GM12878 (cell line): ENCODE measurements around the gene SPARC.
"Not testable (repeated sequence)": the region's sequence is repeated elsewhere in the genome, so short reads cannot be mapped to it uniquely, and the experiment has no call there.

ENCODE experiments used
- CEBPB ChIP-seq, 2 experiments: fragments of 150-350 bp in 1 of 2; IDR thresholded peaks; 2 replicates each; pipeline ENCODE4 v1.6.1; 2012 to 2014; ENCODE audit warnings: low read depth in 2 of 2, low read length in 2 of 2, borderline replicate concordance in 1 of 2, inconsistent platforms in 1 of 2
- EP300 ChIP-seq, 2 experiments: fragments of 150-350 bp in 1 of 2; IDR thresholded peaks; 2 replicates each; pipeline ENCODE4 v1.6.1; 2011 to 2012; ENCODE audit warnings: low read depth in 2 of 2, low read length in 2 of 2, borderline replicate concordance in 1 of 2, improper control_type of control experiment in 1 of 2, inconsistent platforms in 1 of 2; ENCODE audit not compliant: control insufficient read depth in 1 of 2
- ZBED1 ChIP-seq: IDR thresholded peaks from 2 replicates; pipeline ENCODE4 v1.6.1; 2016; ENCODE audit warnings: borderline replicate concordance
- TF ChIP-seq, protein P1 (sequence below): fragments of 450-650 bp; formaldehyde crosslinking; IDR thresholded peaks from 2 replicates; pipeline ENCODE4 v1.5.0; 2022; ENCODE audit warnings: mild to moderate bottlenecking, missing genetic modification characterization
- TF ChIP-seq, protein P2 (sequence below): IDR thresholded peaks from 2 replicates; pipeline ENCODE4 v1.6.1; 2011; ENCODE audit warnings: low read depth, mild to moderate bottlenecking, low read length, moderate library complexity, borderline replicate concordance; ENCODE audit errors: extremely low read depth
- TF ChIP-seq, protein P3 (sequence below), 3 experiments: IDR thresholded peaks in 2 of 3; conservative IDR thresholded peaks in 1 of 3; 2 replicates each; pipeline ENCODE4 v1.5.1; 2011; ENCODE audit warnings: low read depth in 3 of 3, low read length in 3 of 3, mild to moderate bottlenecking in 3 of 3, control low read depth in 2 of 3, moderate library complexity in 2 of 3, inconsistent platforms in 1 of 3, mixed read lengths in 1 of 3; ENCODE audit not compliant: control insufficient read depth in 2 of 3, insufficient read depth in 1 of 3; ENCODE audit errors: extremely low read depth in 1 of 3

DNA sequence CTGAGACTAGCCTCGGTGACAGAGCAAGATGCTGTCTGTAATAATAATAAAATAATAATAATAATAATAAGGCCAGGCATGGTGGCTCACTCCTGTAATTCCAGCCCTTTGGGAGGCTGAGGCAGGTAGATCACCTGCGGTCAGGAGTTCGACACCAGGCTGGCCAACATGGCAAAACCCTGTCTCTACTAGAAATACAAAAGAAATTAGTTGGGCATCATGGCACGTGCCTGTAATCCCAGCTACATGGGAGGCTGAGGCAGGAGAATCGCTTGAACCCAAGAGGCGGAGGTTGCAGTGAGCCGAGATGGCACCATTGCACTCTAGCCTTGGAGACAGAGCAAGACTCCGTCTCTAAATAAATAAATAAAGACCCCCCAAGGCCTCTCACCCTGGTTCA is 2.9 kb upstream of the SPARC start:
- TF ChIP-seq, protein P1, sequence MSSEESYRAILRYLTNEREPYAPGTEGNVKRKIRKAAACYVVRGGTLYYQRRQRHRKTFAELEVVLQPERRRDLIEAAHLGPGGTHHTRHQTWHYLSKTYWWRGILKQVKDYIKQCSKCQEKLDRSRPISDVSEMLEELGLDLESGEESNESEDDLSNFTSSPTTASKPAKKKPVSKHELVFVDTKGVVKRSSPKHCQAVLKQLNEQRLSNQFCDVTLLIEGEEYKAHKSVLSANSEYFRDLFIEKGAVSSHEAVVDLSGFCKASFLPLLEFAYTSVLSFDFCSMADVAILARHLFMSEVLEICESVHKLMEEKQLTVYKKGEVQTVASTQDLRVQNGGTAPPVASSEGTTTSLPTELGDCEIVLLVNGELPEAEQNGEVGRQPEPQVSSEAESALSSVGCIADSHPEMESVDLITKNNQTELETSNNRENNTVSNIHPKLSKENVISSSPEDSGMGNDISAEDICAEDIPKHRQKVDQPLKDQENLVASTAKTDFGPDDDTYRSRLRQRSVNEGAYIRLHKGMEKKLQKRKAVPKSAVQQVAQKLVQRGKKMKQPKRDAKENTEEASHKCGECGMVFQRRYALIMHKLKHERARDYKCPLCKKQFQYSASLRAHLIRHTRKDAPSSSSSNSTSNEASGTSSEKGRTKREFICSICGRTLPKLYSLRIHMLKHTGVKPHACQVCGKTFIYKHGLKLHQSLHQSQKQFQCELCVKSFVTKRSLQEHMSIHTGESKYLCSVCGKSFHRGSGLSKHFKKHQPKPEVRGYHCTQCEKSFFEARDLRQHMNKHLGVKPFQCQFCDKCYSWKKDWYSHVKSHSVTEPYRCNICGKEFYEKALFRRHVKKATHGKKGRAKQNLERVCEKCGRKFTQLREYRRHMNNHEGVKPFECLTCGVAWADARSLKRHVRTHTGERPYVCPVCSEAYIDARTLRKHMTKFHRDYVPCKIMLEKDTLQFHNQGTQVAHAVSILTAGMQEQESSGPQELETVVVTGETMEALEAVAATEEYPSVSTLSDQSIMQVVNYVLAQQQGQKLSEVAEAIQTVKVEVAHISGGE = not testable (repeated sequence)
- TF ChIP-seq EP300 (IDR thresholded peaks at IDR 0.05; ENCODE audit: borderline replicate concordance in 1 of 2, control insufficient read depth in 1 of 2, low read depth in 2 of 2, low read length in 2 of 2); CEBPB (IDR thresholded peaks at IDR 0.05; ENCODE audit: borderline replicate concordance in 1 of 2, low read depth in 2 of 2, low read length in 2 of 2); ZBED1: not testable (repeated sequence)
- TF ChIP-seq, protein P2, sequence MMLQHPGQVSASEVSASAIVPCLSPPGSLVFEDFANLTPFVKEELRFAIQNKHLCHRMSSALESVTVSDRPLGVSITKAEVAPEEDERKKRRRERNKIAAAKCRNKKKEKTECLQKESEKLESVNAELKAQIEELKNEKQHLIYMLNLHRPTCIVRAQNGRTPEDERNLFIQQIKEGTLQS = not testable (repeated sequence)
- TF ChIP-seq, protein P3, sequence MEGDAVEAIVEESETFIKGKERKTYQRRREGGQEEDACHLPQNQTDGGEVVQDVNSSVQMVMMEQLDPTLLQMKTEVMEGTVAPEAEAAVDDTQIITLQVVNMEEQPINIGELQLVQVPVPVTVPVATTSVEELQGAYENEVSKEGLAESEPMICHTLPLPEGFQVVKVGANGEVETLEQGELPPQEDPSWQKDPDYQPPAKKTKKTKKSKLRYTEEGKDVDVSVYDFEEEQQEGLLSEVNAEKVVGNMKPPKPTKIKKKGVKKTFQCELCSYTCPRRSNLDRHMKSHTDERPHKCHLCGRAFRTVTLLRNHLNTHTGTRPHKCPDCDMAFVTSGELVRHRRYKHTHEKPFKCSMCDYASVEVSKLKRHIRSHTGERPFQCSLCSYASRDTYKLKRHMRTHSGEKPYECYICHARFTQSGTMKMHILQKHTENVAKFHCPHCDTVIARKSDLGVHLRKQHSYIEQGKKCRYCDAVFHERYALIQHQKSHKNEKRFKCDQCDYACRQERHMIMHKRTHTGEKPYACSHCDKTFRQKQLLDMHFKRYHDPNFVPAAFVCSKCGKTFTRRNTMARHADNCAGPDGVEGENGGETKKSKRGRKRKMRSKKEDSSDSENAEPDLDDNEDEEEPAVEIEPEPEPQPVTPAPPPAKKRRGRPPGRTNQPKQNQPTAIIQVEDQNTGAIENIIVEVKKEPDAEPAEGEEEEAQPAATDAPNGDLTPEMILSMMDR (IDR thresholded peaks at IDR 0.05 in 2 of 3, conservative IDR thresholded peaks at IDR 0.05 in 1 of 3; ENCODE audit: control insufficient read depth in 2 of 3, extremely low read depth in 1 of 3, insufficient read depth in 1 of 3, low read depth in 3 of 3, low read length in 3 of 3) = not testable (repeated sequence)
